NCI-H2107 (cell line): ENCODE results near the gene SLC34A1.
A peak's percentile ranks its signal among the peaks of the same experiment; 100 is the strongest.
"Not testable (repeated sequence)": the region's sequence is repeated elsewhere in the genome, so short reads cannot be mapped to it uniquely, and the experiment has no call there.

Source experiments
- DNase-seq: peaks from one replicate; lab custom pipeline; 2025; lab: John Stamatoyannopoulos, UW

SLC34A1 gene

DNA sequence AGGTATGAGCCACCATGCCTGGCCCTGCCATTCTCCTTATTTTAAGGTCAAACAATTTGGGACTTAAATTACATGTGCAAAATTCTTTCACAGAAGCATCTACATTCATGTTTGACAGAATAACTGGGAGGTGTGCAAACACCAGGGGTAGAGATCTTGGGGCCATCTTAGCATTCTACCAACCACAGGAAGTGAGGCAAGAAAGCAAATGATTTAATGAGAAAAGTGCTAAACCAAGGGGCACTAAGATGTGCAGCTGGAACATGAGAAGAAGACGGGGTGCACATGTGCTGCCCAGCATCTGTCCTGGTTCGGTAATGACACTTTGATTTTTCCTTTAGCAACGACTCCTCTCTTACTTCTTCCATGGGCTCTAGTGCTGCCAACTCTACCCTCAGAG is 26.3 kb downstream of the SLC34A1 start:
- DNase-seq = no peak

DNA sequence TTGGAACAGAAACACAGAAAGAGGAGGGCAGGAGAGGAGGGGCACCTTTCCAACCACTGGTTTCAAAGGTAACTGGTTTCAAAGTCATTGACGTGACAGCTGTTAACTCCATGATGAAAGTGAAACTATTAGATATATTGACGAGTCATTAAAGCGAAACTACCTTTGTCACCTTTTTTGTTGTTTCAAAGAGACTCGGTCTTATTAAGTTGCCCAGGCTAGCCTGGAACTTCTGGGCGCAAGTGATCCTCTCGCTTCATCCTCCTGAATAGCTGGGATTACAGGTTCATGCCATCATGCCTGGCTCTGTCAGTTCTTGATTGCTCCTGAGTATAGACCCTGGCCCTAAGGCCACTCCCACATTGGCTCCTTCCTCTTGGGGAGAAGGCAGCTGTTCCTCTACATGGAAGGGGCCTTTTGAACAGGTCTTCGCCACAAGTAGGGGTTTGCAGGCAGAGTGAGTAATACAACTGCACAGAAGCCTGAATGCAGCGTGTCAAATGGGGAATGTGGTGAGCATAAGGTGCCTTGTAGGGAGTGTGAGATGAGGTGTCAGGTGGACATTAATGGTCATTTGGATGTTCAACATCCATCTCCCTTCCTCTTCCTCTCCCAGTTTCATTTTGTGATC is 28.5 kb downstream of the SLC34A1 start:
- no peak for DNase-seq

DNA sequence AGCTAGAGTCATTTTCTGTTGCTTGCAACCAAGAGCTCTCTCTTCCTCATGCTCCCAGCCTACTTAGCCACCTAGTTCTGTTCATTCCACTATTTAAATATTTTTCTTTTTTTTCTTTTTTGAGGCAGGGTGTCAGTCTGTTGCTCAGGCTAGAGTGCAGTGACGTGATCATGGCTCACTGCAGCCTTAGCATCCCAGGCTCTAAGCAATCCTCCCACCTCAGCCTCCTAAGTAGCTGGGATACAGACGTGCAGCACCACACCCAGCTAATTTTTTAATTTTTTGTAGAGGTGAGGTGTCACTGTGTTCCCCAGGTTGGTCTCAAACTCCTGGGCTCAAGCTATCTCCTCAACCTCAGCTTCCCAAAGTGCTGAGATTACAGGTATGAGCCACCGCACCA is 30.2 kb downstream of the SLC34A1 start:
- no peak for DNase-seq

DNA sequence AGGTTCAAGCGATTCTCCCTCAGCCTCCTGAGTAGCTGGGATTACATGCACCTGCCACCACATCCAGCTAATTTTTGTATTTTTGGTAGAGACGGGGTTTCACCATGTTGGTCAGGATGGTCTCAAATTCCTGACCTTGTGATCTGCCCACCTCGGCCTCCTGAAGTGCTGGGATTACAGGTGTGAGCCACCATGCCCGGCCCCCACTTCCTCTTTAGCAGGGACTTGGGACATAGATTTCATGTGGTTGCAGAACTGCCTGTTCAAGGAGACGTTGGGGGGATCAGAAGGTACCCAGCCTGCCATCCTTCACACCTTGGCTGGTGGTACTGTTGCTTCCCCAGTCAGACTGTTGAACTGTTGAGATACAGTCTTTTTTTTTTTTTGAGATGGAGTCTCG is 32.8 kb downstream of the SLC34A1 start:
- DNase-seq = not testable (repeated sequence)

DNA sequence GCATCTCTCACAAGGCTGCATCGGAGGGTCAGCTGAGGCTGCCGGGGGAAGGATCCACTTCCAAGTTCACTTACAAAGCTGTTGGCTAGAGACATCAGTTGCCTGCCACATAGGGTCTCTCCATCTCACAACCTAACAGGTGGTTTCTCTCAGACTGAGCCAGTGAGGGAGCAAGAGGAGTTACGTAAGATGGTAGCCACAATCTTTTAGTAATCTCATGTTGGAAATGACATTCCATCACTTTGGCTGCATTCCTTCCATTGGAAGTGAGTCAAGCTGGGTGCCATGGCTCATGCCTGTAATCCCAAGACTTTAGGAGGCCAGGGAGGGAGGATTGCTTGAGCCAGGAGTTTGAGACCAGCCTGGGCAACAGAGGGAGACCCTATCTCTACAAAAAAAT is 34.8 kb downstream of the SLC34A1 start:
- DNase-seq = no peak

DNA sequence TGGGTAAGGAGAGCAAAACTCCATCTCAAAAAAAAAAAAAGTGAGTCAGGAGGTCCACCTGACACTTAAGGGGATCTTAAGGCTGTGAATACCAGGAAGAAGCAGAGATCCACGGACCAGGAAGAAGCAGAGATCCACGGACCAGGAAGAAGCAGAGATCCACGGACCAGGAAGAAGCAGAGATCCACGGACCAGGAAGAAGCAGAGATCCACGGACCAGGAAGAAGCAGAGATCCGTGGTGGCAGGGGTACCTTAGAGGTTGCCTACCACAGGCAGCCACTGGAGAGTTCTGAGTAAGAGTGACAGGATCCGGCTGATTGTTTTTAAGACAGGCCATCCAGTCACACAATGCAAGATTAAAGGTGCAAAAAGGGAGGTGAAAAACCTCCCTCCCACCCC is 36.2 kb downstream of the SLC34A1 start:
- not testable (repeated sequence) for DNase-seq

DNA sequence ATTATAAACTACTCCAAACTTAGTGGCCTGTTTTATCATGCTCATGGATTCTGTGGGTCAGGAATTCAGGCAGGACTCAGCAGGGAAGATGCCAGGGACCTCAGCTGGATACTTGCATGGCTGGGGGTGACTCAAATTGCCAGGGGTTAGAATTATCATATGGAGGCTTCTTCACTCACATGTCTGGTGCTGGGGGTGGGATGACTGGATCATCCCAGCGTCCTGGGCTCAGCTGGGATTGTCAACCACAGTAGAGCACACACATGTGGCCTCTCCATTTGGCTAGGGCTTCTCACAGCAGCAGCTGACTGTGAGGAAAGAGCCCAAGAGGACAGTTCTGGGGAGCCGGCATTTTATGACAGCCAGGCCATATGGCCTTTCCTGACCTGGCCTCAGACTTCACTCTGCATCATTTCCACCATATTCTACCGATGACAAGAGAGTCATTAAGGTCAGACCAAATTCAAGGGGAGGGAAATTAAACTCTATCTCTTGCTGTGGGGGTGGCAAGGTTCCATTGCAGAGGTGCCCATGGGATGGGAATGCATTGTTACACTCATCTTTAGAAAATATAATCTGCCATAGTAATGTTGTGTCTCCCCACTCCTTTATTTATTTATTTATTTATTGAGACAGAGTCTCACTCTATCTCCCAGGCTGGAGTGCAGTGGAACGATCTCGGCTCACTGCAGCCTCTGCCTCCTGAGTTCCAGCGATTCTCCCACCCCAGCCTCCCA is 37.0 kb downstream of the SLC34A1 start:
- DNase-seq = no peak

DNA sequence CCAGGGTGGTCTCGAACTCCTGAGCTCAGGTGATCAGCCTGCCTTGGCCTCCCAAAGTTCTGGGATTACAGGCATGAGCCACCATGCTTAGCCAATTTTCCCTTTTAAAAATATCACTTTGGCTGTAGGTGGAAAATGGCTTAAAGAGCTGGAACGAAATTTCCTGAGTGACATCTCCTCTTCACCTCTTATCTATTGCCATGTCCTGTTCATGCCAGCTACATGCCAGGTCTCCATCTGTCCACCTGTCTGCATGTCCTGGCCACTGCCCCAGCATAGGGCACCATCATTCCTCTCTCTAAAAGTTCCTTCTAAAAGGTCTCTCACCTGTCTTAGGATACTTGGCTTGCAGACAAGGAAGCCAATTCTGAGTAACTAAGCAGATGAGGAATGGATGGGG is 39.4 kb downstream of the SLC34A1 start:
- no peak for DNase-seq

DNA sequence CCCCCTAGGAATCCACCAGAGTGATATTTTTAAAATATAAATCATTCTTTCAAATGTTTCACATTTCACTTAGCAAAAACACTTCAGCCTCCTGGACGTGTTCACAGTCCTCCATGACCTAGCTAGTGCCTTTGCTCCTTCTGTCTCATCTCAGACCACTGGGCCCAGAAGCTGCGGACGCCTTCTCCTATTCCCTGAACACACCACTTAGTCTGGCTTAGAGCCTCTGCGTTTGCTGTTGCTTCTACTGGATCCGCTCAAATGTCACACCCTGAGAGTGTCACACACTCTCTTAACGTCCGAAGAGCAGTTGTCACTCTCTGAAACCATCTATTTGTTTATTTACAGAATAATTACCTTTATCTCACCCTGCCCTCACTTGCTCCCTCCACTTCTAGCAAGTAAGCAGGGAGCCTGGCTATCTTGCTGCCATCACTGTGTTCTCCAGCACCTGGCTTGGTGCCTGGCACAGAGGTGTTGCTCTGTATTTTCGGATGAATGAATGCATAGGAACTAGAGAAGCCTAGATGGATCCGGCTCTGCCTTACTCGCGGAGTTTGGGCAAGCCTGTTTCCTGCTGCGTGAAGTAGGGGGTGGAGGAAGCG is 41.1 kb downstream of the SLC34A1 start:
- DNase-seq = no peak

DNA sequence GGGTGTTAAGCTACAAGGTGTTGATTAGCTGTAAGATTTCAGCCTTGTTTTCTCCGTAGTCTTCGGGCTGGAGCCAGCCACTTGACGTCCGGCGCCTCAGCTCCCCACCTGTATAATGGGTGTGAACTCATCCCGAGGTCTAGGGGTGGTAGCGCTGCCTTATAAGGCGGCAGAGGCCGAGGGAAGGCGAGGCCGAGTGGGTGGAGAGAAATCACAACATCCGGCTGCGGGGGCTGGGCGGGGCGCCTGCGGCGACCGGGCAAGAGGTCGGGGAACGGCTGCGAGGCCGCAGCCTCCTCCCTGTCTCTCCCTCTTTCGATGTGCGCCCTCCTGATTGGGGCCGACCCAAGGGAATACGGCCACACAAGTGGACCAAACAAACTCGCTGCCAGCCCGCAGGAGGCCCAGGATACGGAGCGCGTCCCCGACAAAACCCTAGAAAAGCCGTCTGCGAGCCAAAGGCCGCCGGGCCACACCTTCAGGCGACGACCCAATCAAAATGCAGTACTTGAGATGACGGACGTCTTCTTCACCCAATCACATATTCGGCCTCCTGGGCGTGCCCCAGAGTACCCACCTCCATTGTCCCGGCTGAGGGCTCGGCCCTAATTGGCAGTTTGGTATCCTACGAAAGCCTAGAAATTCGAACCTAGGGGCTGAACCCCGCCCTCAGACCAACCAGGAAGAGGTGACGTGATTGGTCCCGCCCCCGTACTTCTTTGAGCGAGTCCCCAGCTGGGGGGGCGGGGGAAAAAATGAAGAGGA is 41.7 kb downstream of the SLC34A1 start:
- peak; percentile 96 for DNase-seq

DNA sequence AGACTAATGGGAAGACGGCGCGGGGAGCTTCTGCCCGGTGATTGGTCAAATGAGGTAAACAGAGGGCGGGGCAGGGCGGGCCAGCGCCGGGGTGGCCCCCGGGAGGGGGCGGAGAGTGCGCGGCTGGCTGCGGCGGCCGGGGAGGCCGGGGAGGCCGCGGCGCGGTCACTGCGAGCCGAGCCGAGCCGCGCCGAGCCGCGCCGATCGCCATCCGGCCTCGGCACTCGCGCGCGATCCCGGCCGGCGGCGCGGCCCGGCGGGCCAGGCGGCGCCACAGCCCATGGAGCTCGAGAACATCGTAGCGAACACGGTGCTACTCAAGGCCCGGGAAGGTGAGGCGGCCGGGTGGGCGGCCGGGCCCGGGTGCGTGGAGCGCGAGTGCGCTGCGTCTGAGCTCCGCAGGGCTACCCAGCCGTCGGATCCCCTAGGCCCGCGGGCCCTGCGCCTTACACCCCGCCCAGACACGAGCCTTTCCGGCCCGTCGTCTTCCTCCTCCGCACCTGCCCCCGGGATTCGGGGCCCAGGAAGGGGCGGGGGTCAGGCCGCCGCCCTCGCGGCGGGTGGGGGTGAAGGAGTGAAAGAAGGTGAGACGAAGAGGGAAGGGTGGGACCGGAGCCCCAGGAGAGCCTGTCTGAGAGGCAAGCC is 42.5 kb downstream of the SLC34A1 start, which contains the start of gene GRK6:
GRK6 (plus strand) TSS at position 111 of the 645 bp plus-strand sequence; CDS start at position 281, 170 bp downstream.
- no peak for DNase-seq

DNA sequence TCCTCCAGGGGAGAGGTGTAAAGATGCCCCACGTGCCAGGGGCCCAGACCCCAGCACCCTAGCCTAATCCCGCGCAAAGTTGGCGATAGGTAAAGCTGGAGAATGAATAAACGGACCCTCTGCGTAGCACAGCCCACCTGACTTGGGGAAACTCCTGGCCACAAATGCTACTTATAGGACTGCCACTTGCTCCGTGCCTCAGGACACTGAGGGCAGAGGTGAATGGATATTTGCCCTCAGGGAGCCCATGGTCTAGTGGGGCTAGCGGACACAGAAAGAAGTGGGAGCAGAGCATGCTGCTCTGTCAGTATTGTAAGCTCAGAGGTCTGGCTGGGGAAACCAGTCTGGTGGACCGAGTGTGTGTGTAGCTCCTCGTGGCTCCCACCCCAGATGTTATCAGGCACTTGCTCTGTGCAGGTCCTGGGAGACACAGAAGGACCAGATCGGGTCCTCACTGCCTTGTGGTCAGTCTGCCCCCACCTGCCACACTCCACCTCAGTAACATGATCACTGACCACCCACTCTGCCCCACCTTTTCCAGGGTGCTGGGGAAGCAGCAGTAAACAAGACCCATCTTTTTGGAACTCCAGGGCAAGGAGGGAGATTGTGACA is 43.1 kb downstream of the SLC34A1 start:
- no peak for DNase-seq

DNA sequence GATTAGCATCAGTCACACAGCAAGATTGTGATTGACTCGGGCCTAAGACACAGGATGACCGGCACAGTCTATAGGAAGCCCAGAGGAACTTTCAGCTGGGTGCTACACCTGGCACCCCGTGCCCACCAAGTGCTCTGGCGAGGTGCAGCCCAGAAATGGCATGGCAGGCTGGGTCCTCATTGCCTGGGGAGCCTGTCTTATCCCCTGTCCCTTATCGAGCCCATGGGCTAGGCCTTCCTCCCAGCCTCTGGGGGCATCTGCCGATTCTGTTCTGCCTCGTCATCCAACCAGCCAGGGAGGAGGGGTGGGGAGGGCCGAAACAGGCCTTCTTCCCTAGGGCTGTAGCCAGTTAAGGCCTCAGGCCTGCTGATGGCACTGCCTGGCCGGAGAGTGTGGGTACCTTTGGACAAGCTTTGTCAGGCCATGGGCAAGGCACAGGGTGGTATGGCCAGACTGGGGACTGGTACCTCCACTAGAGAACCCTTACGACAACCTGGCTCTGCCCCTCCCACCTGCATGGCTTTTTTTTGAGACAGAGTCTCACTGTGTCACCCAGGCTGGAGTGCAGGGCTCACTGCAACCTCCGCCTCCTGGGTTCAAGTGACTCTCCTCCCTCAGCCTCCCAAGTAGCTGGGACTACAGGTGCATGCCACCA is 43.8 kb downstream of the SLC34A1 start:
- no peak for DNase-seq

DNA sequence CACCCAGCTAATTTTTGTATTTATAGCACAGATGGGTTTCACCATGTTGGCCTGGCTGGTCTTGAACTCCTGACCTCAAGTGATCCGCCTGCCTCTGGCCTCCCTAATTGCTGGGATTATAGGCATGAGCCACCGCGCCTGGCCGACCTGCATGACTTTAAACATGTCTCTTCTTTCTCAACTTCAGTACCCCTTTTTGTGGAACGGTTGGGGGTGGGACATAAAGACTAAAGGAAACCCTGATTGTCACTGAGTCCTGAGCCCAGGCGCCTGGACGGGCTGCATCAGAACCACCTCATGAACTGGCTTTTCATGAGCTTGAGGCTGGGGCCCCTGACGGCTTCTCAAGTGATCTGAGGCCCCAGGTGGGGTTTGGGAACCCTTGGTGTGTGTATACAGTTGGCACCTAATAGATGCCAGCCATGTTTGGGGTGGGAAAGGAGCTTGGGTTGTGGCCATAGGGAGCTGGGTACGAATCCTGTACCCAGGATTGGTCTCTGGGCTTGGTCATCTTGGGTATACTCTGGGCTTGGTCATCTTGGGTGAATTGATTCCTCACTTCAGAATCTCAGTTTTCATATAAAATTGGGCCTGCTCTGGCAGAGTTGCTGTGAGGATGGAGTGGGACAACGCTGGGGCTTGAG is 44.5 kb downstream of the SLC34A1 start:
- no peak for DNase-seq

DNA sequence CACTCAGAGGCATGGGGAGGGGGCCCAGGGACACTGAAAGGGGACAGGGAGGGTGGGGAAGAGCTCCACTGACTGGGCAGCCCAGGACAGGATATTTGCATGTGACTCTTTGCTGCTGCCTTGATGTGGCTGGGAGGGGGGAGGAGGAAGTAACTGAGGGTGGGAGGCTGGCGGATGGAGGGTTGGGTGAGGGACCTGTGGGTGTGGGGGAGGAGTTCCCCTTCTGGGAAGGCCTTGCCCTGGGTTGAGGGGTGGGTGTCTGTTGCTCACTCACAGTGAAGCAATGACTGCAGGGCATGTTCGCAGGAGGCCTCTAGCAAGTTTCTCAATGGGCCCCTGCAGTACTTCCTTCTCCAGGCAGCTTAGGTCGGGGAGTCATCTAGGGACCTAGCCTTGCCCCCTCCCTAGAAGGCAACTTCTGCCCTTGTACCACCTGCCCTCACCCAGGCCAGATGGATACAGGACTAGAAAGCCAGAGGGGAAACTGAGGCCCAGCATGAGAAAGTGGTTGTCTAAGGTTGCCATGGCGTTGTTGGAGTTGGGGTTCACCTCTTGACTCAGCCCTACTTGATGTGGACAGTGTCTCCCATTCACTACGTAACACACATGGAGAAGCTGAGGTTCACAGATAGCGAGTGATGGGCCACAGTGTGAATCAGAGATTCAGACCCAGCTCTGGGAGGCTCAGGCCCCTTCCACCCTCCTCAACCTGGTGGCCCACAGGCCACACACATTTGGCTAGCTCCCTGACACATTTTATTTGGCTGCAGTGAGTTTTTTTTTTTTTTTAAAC is 45.2 kb downstream of the SLC34A1 start:
- no peak for DNase-seq

DNA sequence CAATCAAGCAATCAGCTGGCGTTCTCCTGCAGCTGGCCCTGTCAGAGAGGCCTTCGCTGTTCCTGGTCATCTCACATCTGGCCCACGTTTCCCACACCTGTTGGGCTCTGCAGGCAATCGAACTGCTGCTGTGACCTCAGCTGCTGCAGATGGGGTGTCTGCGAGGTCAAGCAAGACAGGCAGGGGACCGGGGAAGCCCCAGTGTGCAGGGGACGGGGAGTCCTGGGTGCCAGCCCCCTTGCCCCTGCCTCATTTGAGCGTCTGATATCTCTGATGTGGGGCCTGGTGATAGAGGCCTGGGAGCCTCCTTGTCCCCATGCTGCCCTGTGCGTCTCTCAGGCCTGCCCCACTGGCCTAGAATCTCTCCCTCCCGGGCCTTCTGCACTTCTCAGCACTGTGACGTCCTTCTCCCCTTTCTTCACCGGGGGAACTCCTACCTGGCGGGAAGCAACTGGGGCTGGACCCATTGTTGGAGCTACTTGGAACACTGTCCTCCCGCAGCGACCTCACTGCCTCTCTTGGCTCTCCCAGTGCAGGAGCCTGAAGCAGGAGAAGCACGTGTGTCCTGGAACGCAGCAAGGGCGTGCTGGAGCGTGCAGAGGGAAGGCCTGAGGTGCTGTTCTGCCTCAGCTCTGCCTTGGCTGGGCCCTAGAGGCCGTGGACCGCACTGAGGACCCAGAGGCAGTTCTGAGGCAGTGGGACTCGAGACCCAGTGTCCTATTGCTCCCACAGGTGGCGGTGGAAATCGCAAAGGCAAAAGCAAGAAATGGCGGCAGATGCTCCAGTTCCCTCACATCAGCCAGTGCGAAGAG is 46.1 kb downstream of the SLC34A1 start:
- DNase-seq = no peak

DNA sequence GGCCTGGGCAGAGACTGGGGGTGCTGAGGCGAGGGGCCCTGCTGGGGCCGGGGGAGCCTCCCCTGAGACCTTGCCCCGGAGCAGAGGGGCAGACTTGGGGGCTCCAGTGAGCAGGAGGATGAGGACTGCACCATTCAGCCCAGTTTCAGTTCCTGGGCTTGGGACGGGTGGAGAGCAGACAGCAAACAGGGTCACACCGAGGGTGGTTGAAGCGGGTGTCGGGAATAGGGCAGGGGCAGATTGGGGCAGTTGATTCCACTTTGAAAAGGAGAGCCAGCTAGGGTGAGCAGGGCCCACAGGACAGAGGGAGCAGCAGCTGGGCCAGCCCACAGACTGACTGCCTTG is 46.7 kb downstream of the SLC34A1 start:
- no peak for DNase-seq

DNA sequence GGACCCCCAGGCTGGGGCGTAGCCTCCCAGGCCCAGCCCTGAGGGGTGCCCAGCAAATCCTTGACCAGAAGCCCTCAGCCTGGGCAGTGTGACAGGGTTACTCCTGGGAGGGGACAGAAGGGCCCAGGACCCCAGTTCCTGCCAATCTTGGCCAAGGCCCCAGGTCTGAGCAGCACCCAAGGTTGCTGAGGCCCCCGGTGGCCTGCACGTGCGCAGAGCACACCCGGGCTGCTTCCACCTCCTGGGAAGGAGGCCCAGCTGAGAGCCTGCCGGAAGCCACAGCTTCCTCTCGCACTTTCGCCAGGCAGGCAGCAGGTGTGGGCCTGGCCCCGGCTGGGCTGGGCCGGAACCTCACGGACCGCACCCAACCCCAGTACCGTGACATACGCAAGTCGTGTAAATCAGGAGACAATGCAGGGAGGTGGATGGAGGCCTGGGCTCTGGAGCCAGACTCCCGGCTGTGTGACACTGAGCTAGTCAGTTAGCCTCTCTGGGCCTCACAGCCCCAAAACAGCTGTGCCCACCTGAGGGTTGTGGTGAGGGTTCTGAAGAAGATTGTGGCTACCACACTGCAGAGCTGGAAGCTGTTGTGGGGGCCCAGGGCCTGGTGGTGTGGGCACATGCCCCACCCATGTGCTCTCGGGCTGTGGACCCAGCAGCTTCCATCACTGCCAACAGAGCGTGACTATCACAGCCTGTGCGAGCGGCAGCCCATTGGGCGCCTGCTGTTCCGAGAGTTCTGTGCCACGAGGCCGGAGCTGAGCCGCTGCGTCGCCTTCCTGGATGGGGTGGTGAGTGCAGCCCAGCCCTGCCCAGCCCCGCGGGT is 47.3 kb downstream of the SLC34A1 start:
- DNase-seq = no peak
